ENCODE data around the gene GH1. TPM values are rescaled to one million over a fixed set of nuclear protein-coding genes. Genes with fewer than 3 reads are reported as not detected.
A peak's percentile ranks its signal among the peaks of the same experiment; 100 is the strongest.
"Not testable (repeated sequence)": the region's sequence is repeated elsewhere in the genome, so short reads cannot be mapped to it uniquely, and the experiment has no call there.

GH1 gene
- total RNA-seq, 2 experiments from 2014 or later: not detected

DNA sequence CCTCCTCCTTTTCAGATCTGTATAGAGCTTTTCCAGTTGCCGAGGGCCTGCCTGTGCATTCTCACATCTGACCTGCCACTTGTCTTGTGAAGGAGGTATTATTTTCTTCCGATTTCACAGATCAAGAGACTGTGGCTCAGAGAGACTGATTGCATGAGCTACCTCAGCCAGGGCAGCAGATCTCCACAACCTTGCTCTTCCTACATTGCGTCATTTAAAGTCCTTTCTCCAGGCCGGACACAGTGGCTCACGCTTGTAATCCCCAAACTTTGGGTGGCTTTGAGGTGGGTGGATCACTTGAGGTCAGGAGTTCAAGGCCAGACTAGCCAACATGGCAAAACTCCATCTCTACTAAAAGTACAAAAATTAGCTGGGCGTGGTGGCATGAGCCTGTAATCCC lies 1.4 kb upstream of the GH1 start:
- POLR2A ChIA-PET; H3K36me3 Mint-ChIP-seq (ENCODE audit: low read depth); H3K27ac Mint-ChIP-seq; H3K4me3 Mint-ChIP-seq; ATAC-seq; DNase-seq; H3K4me1 Mint-ChIP-seq (ENCODE audit: low read depth); H3K9me3 Mint-ChIP-seq (ENCODE audit: insufficient read depth): not testable (repeated sequence)
- H3K27me3 Mint-ChIP-seq (ENCODE audit: low read depth): peaks cover 16% of the 10 kb centered on the region
- CTCF ChIA-PET: interaction anchor here (0.6 to 5.8 kb wide), 41 partner anchors 9 to 1341 kb away, joined by 3 to 114 read pairs (median 6); partner anchors contain the start of genes CD79B, CSHL1 and ICAM2

DNA sequence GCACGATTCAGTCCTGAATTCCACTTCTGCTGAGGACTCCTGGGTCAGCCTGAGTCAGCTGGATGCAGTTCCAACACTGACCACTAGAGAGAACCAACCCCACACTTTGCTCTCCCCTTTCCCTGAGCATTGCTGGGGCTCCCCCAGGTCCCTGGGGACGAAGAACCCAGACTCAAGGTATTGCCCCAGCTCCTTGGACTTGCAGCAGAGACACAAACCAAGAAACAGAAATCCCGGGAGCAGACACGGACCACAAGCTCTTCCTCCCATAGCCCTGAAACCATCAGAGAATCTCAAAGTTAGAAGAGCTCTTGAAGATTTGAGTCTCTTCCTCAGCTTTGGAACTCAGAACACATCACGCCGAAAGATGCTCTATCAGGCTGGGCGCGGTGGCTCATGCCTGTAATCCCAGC lies 678 bp upstream of the GH1 start:
- ChIA-PET CTCF (interaction anchor here (0.6 to 5.8 kb wide), 48 partner anchors 8 to 1340 kb away, joined by 3 to 114 read pairs (median 5); partner anchors contain the start of genes CD79B, CSHL1 and ICAM2), POLR2A (interaction anchor here (1.3 kb wide), 1 partner anchor 71 kb away, joined by 3 read pairs; no protein-coding TSS in a partner anchor)
- peaks cover 16% of the 10 kb centered on the region for H3K27me3 Mint-ChIP-seq (ENCODE audit: low read depth)
- no peaks in the 10 kb centered on the region for H3K9me3 Mint-ChIP-seq (ENCODE audit: insufficient read depth)
- peak overlapping the region; percentile 47 for H3K27ac Mint-ChIP-seq
- H3K4me3 Mint-ChIP-seq: no peak overlapping the region
- H3K36me3 Mint-ChIP-seq (ENCODE audit: low read depth): no peaks in the 10 kb centered on the region
- H3K4me1 Mint-ChIP-seq (ENCODE audit: low read depth): peaks cover 8% of the 10 kb centered on the region
- ATAC-seq (peak; percentile 93), DNase-seq (peak; percentile 79)

DNA sequence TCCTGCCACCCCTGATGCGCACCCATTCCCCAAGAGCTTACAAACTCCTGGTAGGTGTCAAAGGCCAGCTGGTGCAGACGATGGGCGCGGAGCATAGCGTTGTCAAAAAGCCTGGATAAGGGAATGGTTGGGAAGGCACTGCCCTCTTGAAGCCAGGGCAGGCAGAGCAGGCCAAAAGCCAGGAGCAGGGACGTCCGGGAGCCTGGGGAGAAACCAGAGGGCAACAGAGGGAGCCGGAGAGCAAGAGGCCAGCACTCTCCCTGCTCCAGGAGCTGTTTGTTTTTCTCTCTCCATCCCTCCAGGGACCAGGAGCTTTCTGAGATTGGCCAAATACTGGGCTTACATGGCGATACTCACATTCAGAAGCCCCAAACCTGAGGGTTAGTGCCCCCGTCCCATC lies 334 bp downstream of the GH1 start:
- no peak overlapping the region for H3K4me3 Mint-ChIP-seq
- H3K36me3 Mint-ChIP-seq (ENCODE audit: low read depth): no peaks in the 10 kb centered on the region
- ATAC-seq (no peak), DNase-seq (no peak)
- POLR2A ChIA-PET: interaction anchor here (1.3 kb wide), 1 partner anchor 72 kb away, joined by 3 read pairs; no protein-coding TSS in a partner anchor
- peaks cover 16% of the 10 kb centered on the region for H3K27me3 Mint-ChIP-seq (ENCODE audit: low read depth)
- peaks cover 8% of the 10 kb centered on the region for H3K4me1 Mint-ChIP-seq (ENCODE audit: low read depth)
- CTCF ChIA-PET: interaction anchor here (0.8 to 5.8 kb wide), 23 partner anchors 7 to 230 kb away, joined by 3 to 114 read pairs (median 14); partner anchors contain the start of genes CD79B, CSHL1 and ICAM2
- H3K9me3 Mint-ChIP-seq (ENCODE audit: insufficient read depth): no peaks in the 10 kb centered on the region
- H3K27ac Mint-ChIP-seq: no peak overlapping the region

DNA sequence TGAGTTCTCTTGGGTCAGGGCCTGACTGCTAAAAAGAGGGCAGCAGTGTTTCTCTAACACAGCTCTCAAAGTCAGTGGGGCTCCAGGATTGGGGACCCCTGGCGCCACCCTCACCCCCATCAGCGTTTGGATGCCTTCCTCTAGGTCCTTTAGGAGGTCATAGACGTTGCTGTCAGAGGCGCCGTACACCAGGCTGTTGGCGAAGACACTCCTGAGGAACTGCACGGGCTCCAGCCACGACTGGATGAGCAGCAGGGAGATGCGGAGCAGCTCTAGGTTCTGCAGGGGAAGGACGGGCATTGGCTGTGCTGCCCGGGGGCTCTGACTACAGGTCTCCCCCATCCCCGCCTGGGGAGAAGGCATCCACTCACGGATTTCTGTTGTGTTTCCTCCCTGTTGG lies 993 bp downstream of the GH1 start:
- H3K4me1 Mint-ChIP-seq (ENCODE audit: low read depth): peaks cover 8% of the 10 kb centered on the region
- POLR2A ChIA-PET: no interaction called here
- H3K27ac Mint-ChIP-seq: no peak overlapping the region
- ATAC-seq (no peak), DNase-seq (no peak)
- H3K4me3 Mint-ChIP-seq: no peak overlapping the region
- H3K36me3 Mint-ChIP-seq (ENCODE audit: low read depth): no peaks in the 10 kb centered on the region
- H3K27me3 Mint-ChIP-seq (ENCODE audit: low read depth): peaks cover 16% of the 10 kb centered on the region
- no peaks in the 10 kb centered on the region for H3K9me3 Mint-ChIP-seq (ENCODE audit: insufficient read depth)
- CTCF ChIA-PET: interaction anchor here (1.5 to 5.8 kb wide), 11 partner anchors 11 to 216 kb away, joined by 6 to 114 read pairs (median 58); partner anchors contain the start of gene ICAM2

GRCh38 chr17:63917206-63917605 lies 1.4 kb downstream of the GH1 start:
- DNase-seq; POLR2A ChIA-PET; H3K27ac Mint-ChIP-seq; H3K36me3 Mint-ChIP-seq (ENCODE audit: low read depth); ATAC-seq; H3K4me3 Mint-ChIP-seq; H3K9me3 Mint-ChIP-seq (ENCODE audit: insufficient read depth); H3K4me1 Mint-ChIP-seq (ENCODE audit: low read depth): not testable (repeated sequence)
- peaks cover 13% of the 10 kb centered on the region for H3K27me3 Mint-ChIP-seq (ENCODE audit: low read depth)
- CTCF ChIA-PET: interaction anchor here (1.5 to 5.8 kb wide), 8 partner anchors 29 to 216 kb away, joined by 6 to 114 read pairs (median 64); partner anchors contain the start of gene ICAM2

GRCh38 chr17:63916566-63917185 lies 2.0 kb downstream of the GH1 start:
- Mint-ChIP-seq H3K4me3 (no peak overlapping the region), H3K27me3 (ENCODE audit: low read depth) (peaks cover 9% of the 10 kb centered on the region), H3K9me3 (ENCODE audit: insufficient read depth) (no peaks in the 10 kb centered on the region), H3K4me1 (ENCODE audit: low read depth) (peaks cover 8% of the 10 kb centered on the region), H3K27ac (no peak overlapping the region), H3K36me3 (ENCODE audit: low read depth) (no peaks in the 10 kb centered on the region)
- no peak for ATAC-seq
- CTCF ChIA-PET: interaction anchor here (1.9 to 5.8 kb wide), 4 partner anchors 30 to 217 kb away, joined by 10 to 114 read pairs (median 64); partner anchors contain the start of gene ICAM2
- DNase-seq: no peak
- POLR2A ChIA-PET: no interaction called here

GRCh38 chr17:63915753-63916152 lies 2.9 kb downstream of the GH1 start:
- ATAC-seq; H3K27ac Mint-ChIP-seq; H3K9me3 Mint-ChIP-seq (ENCODE audit: insufficient read depth); H3K27me3 Mint-ChIP-seq (ENCODE audit: low read depth); H3K36me3 Mint-ChIP-seq (ENCODE audit: low read depth); POLR2A ChIA-PET; H3K4me3 Mint-ChIP-seq; DNase-seq; H3K4me1 Mint-ChIP-seq (ENCODE audit: low read depth): not testable (repeated sequence)
- CTCF ChIA-PET: interaction anchor here (0.9 to 5.8 kb wide), 3 partner anchors 31 to 218 kb away, joined by 7 to 60 read pairs (median 10); no protein-coding TSS in a partner anchor

- no peak for DNase-seq
- Mint-ChIP-seq H3K36me3 (ENCODE audit: low read depth) (no peaks in the 10 kb centered on the region), H3K27ac (no peak overlapping the region), H3K4me1 (ENCODE audit: low read depth) (peaks cover 5% of the 10 kb centered on the region), H3K4me3 (no peak overlapping the region), H3K9me3 (ENCODE audit: insufficient read depth) (no peaks in the 10 kb centered on the region), H3K27me3 (ENCODE audit: low read depth) (peaks cover 5% of the 10 kb centered on the region)
- ChIA-PET CTCF (interaction anchor here (1.0 to 4.3 kb wide), 4 partner anchors 9 to 217 kb away, joined by 3 to 48 read pairs (median 4); partner anchors contain the start of gene ERN1), POLR2A (no interaction called here)
- ATAC-seq: no peak
These were observed 4.2 kb downstream of the GH1 start for GRCh38 chr17:63914471-63914870.

GRCh38 chr17:63911657-63912100 lies 7.0 kb downstream of the GH1 start:
- DNase-seq: peak; percentile 74
- H3K4me3 Mint-ChIP-seq: no peak overlapping the region
- H3K27ac Mint-ChIP-seq: no peak overlapping the region
- peaks cover 16% of the 10 kb centered on the region for H3K27me3 Mint-ChIP-seq (ENCODE audit: low read depth)
- no peaks in the 10 kb centered on the region for H3K36me3 Mint-ChIP-seq (ENCODE audit: low read depth)
- ChIA-PET CTCF (interaction anchor here (0.7 to 4.3 kb wide), 25 partner anchors 8 to 286 kb away, joined by 3 to 48 read pairs (median 3); partner anchors contain the start of genes ERN1, GH1, ICAM2 and PRR29), POLR2A (no interaction called here)
- H3K4me1 Mint-ChIP-seq (ENCODE audit: low read depth): no peaks in the 10 kb centered on the region
- no peaks in the 10 kb centered on the region for H3K9me3 Mint-ChIP-seq (ENCODE audit: insufficient read depth)
- peak; percentile 72 for ATAC-seq

- H3K36me3 Mint-ChIP-seq (ENCODE audit: low read depth): no peaks in the 10 kb centered on the region
- ChIA-PET POLR2A (no interaction called here), CTCF (interaction anchor here (0.7 to 4.3 kb wide), 23 partner anchors 8 to 287 kb away, joined by 3 to 48 read pairs (median 4); partner anchors contain the start of genes ERN1, GH1, ICAM2 and PRR29)
- H3K4me3 Mint-ChIP-seq: no peak within 1 kb of the TSS
- ATAC-seq (no peak), DNase-seq (no peak)
- H3K9me3 Mint-ChIP-seq (ENCODE audit: insufficient read depth): no peaks in the 10 kb centered on the region
- H3K27me3 Mint-ChIP-seq (ENCODE audit: low read depth): peaks cover 17% of the 10 kb centered on the region
- H3K27ac Mint-ChIP-seq: no peak within 1 kb of the TSS
- H3K4me1 Mint-ChIP-seq (ENCODE audit: low read depth): no peaks in the 10 kb centered on the region
These were observed 7.5 kb downstream of the GH1 start, which contains the start of gene CSHL1 for GRCh38 chr17:63911041-63911635. TSS of gene CSHL1 (minus strand) at chr17:63911258. CDS start at chr17:63911196, 62 bp downstream.

DNA sequence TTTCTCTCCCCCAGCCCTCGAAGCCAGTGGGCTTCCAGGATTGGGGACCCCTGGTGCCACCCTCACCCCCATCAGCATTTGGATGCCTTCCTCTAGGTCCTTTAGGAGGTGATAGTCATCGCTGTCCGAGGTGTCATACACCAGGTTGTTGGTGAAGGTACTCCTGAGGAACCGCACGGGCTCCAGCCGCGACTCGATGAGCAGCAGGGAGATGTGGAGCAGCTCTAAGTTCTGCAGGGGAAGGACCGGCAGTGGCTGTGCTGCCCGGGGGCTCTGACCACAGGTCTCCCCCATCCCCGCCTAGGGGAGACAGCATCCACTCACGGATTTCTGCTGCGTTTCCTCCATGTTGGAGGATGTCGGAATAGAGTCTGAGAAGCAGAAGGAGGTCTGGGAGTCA lies 8.5 kb downstream of the GH1 start:
- Mint-ChIP-seq H3K4me3 (no peak overlapping the region), H3K27ac (no peak overlapping the region), H3K9me3 (ENCODE audit: insufficient read depth) (no peaks in the 10 kb centered on the region), H3K27me3 (ENCODE audit: low read depth) (peaks cover 14% of the 10 kb centered on the region), H3K36me3 (ENCODE audit: low read depth) (no peaks in the 10 kb centered on the region), H3K4me1 (ENCODE audit: low read depth) (no peaks in the 10 kb centered on the region)
- ATAC-seq (no peak), DNase-seq (no peak)
- POLR2A ChIA-PET: no interaction called here
- CTCF ChIA-PET: interaction anchor here (0.6 to 4.3 kb wide), 9 partner anchors 9 to 222 kb away, joined by 3 to 48 read pairs (median 5); partner anchors contain the start of genes ERN1, GH1 and ICAM2

Measured in activated CD8-positive, alpha-beta T cell treated with anti-CD3 and anti-CD28 coated beads, Interleukin-2, amount 10 ng/mL, durations not matched to agents 7 days and 5 days (primary cell).